GM19035 (cell line): ENCODE data around the gene KIAA0040.

Experiments used
- ATAC-seq: cut with Tn5 transposase; IDR thresholded peaks from one replicate; pipeline ENCODE4 v1.9.1; 2021; ENCODE audit not compliant: unreplicated experiment

KIAA0040 gene

DNA sequence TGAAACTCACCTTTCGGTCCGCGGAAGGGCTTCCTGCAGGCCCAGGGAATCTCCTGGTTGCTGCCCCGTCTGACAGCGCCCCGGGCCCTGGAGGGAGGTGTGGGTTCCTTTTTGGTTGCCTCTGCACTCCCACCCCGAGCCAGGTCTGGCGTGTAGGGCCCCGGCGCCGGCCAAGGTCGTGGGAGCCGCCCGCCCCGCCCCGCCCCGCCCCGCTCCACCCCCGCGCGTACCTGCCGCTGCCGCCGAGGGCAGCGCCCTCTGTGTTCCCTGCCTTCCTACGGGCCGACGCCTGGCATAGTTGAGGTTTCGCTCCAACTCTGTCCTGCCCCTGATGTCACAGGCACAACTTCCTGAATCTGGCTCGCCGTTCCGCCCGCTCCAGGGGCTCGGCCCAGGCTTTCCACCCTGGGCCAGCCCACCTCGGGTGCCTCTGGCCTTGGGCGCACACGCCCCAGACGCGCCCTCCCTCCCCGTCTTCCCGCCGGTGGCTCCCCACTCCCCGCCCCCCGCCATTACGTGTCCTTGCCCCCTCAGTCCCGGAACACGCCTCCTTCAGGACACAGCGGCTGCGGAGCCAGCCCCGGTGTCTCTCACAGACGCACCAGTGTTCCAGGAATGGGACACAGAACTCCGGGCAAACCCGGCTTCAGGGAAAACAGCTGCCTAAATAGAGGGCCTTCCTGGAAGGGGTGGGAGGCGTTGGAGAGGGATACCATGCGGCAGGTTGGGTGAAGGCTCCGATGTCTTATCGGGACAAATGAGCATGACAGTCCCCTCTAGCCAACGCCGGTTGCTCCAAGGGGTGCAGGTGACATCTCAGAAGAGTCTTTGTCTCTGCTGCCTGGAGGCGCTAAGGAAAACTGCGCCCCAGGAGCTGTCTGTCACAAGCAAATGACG is at the start of gene KIAA0040:
Gene KIAA0040 (minus strand): TSS at position 147 of the 897 bp plus-strand sequence. CDS start 31,763 bp downstream, outside the sequence.
- peak; percentile 59 for ATAC-seq

DNA sequence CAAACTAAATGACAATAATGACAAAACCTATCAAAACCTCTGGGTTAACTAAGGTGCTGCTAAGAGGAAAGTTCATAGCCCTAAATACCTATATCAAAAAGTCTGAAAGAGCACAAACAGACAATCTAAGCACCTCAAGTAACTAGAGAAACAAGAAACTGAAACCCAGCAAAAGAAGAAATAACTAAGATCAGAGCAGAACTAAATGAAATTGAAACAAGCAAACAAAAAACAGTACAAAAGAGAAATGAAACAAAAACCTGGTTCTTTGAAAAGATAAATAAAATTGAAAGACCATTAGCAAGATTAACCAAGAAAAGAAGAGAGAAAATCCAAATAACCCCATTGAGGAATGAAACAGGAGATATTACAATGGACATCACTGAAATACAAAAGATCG is 44.8 kb upstream of the KIAA0040 start:
- ATAC-seq: peak; percentile 79

DNA sequence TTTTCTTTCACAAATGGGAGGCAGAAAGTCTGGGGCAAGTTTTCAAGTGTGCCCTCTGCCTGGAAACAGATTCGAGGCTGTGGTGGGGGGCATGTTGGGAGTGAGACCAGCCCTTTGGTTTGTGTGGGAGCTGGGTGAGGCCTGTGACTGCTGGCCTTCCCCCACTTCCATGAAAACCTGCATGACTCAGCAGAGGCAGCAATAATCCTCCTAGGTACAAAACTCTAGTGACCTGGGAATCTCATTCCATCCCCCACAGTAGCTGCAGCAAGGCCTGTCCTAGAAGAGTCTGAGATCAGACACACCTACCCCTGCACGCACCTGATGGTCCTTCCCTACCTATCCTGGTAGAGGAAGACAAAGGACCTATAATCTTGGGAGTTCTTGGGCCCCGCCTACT is 42.1 kb upstream of the KIAA0040 start:
- no peak for ATAC-seq

DNA sequence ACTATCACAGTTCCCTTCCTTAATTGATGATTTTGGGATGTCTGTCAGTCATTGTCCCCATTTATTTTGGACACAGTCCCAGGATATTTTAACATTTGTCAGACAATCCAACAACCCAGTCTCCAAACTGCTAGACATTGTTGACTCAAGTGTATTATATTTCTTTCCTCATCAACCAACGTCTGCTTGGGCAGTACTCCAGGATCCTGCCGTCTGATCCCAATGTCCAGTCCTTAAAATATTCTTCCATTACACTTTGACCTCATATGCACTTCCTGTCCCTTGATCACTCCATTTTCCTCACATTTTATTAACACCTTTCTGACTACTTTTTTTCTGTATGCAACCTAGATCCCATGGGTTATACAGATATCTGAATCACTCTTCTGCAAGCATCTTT is 39.8 kb upstream of the KIAA0040 start:
- ATAC-seq: no peak

DNA sequence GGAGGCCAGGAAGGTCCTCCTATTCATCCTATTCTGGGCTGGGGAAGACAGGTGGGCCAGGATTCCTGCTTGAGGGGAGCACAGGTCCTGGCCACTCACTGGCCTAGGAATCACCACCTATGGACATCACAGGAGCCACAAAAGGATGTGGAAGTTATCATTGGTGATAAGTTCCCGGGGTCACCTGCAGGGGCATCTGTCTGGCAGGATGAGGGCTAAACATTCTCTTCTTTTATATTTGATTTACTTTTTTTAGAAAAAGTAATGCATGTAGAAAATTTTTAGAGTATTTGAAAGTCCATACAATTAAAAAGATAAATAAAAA is 33.2 kb upstream of the KIAA0040 start:
- peak; percentile 33 for ATAC-seq

DNA sequence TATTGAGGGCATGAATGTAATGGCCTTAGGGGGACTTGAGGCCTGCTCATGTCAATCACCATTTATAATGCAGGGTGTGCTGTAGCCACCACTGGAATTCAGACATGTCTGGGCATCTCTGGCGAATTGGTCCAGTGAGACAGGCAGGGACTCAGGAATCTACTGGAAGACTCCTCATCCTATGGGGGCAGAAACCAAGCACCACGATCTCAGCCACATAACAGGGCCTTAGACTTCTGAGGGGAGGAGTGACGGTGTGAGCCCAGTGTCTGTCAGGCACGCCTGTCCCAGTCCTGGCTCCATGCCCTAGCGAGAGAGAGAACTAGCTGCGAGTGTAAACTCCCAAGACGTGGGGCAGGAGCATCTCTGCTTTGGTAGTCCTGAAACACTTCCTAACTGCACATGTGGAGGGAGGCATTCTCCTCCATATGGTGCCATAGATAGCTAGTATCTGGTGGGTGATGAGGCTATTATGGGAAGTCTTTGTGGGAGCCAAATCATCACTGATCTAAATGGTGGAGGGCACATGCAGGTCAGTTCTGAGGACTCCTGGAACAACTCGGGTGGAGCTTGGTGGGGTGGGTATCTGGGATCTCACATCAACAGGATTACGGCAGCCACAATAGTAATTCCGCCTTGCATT is 29.8 kb upstream of the KIAA0040 start:
- ATAC-seq: no peak

DNA sequence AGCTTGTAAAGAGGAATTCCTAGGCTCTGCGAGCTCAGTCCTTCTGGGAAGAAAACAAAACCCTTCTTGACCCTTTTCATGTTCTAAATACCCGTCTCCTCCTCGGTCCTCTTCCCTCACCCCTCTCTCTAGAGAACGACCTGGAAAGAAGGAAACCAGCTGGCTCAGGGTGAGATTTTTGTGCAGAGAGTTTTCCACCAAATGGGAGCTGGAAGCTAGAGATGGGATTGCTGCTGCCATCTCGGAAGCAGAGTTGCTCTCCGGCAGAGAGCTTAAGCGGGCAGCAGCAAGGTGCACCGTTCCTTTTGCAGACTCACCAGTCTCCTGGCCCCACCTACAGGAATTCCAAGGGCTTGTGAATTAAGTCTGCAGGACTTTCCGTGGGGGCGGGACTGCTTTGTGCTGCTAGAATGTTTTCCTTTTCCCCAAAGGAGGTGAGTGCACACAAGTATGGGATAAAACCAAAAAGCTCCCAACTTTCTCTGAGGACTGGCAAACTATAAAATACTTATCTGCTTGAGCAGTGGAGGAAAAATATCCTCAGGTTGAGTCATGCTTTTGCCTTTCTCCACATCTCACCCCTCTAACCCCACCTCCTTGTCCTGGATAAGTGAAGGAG is 29.1 kb upstream of the KIAA0040 start:
- ATAC-seq: no peak

DNA sequence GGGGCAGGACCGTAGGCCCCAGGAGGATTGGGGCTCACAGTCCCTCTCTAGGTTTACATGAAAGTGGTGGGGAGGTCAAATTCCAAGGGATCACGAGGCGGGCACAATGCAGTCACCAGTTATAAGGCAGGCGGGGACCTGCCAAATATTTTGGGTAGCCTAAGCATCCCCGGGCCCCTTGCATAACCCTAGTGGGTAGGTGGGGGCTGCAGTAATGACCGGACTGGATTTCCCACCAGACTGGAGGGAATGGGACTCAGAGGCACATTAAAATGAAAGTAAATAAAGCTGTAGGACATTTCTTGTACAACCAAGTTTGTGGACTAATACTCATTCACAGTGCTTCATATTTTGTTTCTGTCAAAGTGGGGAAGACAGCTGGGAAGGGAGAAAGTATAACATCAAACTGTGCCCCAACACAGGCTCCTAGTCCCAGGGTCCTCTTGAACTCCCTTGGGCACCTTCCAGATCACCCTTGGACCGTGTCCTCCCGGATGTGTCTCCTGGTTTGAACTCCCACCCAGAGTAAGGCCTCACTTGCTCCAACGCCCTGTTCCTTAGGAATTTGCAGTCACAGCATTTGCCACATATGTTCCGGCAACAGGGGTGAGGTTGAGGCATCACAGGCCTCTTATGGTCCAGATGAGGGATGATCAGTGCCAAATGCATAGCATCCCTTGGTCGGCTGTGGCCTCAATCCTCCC is 28.4 kb upstream of the KIAA0040 start:
- ATAC-seq: no peak

DNA sequence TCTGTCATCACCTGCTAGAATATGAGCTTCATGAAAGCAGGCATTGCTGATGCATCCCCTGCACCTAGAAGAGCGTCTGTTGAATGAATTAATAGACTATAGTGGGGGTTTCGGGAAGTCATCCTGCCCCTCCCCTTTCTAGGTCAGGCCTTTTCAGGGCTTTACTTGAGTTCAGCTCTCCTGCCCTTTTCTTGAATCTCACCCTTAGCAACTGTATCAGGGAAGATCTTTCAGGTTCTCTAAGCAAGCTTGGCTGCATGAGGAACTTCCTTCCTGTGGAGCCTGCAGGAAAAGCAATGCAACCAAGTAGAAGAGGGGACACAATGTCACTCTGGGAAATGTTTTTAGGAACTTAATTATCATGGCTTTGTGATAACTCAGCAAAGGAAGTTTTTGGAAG is 27.2 kb upstream of the KIAA0040 start:
- no peak for ATAC-seq

DNA sequence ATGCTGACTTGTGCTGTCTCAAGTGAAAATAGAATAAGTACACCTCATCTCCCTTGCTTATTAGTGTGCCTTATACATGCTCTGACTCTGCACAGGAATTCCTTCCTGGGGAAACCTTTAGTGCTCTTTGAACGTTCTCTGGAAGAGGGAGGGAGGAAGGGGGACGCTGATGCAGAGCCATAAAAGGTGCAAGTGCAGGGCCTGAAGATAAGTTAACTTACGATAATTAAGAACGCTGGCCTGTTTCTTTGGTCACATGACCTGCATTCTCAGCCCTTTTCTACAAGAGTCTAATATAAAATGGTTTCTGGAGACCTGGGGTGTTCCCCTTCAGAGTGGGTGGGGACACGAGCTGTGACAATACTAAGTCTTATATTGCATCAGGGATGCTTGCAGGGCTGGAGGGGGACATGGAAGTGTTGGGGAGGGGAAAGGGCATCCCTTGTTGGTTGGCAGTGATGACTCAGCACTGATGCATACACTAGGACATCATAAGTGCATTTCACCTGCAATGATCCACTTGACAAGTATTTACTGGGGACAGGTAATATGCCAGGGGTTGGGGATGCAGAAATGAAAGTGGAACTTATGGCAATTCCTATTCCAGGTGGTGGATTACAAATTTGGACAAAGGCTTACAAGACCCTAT is 26.3 kb upstream of the KIAA0040 start:
- ATAC-seq: no peak

DNA sequence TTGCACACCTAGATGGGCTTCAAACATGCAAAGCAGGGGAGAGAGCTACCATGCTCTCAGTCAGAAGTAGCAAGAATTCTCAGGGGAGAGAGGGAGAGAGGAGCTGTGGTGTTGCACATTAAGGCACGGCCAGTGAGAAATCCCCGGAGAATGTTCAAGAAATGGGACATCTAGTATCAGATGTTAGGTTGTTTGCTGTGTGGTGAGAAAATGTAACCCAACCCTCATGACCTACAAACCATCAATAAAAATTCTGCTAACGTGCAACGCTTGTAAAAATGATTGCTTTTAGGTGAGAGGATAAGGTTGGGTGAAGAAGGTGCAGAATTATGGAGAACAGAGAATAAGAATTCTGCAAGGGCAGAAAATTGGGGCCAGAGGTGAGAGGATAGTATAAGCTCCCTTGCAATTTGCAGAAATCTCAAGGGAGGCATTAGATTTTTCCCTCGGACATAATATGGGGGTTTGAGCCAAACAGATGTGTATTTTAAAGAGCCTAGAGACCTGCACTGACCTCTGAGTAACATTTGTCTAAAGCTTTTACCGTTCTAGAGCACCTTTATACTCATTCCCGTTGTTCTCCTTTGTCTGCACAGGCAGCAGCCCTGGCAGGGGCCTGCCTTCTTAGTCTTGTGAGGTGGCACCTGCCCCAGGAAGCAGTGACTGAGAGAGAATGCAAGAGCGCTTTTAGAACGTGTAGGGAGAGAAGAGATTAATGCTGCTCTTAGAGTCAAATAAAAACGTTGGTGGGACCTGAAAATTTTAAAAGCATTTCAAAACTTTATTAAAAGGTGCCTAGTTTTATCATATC is 25.4 kb upstream of the KIAA0040 start:
- ATAC-seq: no peak

DNA sequence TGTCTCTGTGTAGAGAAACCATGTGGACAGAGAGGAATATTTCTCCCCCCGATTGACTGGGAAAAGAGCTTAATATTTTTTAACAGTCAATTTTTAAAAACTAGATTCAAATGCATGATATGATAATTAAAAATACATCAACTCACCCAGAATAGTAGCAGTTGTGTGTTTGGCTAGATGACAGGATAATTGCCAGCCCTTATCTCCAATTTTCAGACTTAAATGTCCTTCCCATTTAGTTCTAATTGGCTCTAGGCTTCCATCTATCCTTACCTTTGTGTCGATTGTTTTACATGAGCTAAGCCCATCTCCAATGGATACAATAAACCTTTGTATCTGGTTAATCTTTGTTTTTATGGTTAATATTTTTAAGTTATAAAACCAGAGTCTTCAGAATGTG is 23.9 kb upstream of the KIAA0040 start:
- no peak for ATAC-seq

DNA sequence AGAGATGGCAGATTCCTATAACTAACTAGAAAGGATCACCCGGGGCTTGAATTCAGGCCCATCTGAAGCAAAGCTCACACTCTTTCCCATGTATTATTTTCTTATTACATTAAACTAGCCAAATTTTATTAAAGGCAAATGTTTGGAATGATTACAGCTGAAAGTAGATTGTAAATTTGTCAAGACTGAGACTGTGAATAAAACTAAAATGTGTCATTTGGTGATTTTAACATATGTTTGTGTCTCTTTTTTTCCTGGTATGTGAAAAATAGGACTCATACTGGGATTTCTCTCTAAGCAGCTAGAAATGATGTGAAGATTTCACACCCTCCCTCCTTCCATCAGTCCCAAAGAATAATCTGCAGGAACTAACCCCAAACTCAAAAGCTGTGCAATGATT is 19.1 kb upstream of the KIAA0040 start:
- no peak for ATAC-seq

DNA sequence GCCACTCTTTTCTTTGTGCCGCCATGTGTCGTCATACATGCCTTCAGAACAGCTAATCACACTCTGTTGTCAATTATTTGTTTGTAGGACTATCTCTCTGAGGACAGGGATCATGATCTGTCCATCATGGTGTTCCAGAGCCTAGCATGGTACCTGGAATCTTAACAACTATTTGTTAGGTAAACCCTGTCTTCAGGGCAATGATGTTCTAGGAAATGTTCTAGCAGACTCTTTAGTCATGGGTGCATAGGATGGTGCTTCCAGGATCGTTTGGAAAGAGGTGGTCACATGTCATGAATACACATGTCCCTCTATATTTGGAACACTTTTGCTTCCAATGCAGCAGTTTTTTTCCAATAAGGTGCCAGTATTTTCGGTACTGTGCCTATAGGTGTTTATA is 18.2 kb upstream of the KIAA0040 start:
- no peak for ATAC-seq

DNA sequence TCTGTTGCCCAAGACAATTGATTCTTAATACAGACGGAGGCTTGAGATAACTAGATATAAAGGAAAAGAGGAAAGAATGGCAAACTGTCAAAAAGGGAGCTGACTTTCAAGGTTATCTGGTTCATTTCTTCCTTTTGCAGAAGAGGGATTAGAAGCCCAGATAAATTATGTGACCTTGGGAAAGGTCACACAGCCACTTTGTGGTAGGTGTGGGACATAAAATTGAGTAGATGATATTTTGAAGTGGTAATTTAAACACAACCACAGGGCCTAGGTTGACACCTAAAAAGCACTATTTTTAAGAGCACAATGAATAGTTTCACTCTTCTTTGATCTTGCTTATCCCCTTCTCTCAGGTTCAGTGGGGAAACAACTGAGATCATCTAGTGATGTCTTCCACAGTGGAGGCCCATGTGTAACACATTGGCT is 16.9 kb upstream of the KIAA0040 start:
- ATAC-seq: no peak

DNA sequence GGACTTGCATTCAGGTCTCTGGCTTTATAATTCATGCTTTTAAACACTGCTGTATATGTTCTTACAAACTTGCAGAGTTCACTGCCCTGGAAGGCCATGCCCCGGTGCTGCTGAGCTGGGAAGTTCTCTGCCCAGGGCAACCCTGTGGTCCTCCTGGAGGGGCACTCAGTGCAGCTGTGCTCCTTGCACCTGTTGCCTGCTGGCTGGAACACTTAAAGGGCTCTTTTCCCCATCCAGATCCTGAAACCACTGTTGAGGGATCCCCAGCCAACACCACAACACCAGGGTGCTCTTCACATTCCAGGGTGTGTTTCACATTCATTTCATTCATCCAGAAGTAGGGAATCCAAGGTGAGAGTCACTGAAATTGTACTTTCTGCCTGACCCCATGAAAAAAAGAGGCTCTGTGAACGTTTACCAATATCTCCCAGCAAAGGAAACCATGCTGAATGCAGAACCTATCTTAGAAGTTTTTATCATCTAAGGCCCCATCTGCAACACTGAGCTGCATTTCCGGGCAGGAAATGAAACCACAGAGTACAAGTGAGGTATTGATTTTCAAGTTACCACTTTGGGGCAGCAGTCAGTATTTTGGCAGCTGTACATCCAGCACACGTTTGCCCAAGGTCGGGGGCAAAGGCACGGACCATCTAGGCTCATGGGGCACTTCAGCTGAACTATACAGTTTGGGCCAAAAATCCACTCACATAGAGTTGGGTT is 16.4 kb upstream of the KIAA0040 start:
- peak; percentile 88 for ATAC-seq

DNA sequence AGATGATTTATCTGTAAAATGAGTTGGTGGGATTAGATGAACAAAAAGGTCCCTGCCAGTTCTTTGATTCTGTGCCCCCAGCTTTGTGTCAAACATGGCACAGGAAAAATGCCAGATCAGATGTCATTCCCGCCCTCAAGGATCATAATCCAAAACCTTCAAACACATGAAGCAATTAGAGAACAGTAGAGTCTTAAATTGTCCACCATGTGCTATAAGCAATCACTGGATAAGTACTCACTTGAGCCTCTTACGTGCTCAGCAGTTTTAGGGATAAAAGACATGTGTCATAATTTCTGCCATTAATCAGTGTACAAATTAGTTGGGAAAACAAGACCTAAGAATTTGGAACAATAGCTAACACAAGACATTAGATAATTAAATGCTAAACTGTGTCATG is 15.4 kb upstream of the KIAA0040 start:
- no peak for ATAC-seq

DNA sequence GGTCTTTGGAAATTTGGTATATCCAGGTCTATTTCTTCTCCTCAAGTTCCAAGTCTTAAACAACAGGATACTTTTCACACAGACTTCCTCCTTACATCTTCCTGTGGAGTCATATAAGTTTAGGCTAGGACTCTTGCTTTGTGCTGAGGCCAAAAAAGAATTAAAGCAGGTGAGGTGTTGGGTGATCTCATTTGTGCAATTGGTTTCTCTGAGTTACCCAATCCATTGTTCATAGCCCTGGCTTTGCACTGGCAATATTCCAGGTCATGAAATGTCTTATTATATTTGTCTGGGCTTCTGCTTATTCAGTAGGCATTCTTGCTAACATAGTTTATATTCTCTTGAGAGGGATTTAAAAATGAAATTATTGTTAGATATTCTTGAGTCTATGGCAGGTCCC is 14.1 kb upstream of the KIAA0040 start:
- no peak for ATAC-seq

DNA sequence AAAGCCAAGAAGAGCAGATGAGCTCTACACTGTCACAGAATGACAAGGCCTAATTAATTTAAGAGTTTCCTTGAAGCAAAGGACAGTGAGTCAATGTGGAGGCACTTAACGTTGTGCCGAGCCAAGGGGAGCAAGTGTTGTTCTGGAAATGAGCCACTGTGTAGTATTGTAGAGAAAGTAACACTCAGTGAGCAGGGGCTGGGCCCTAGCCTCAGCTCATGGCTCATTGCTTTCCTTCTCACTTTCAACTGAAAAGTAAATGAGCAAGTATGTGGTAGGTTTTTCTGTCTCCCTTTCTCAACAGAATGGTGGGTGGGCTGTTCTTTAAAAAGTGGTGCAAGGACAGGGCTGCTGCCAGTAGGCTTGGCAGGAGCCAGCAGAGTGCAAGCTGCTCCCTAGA is 11.8 kb upstream of the KIAA0040 start:
- no peak for ATAC-seq
